Germinal center (tissue), 1 donor: ENCODE results near the gene CDH12.

Experiments
- DNase-seq: peaks from one replicate; pipeline ENCODE4 v3.0.0; 2012; ENCODE audit warnings: mixed read lengths, low spot score

The CDH12 gene

GRCh38 chr5:22764736-22765135 is 88.4 kb downstream of the CDH12 start:
- DNase-seq: no peak

- DNase-seq: no peak
Observed at GRCh38 chr5:22757776-22758175, 95.4 kb downstream of the CDH12 start.

GRCh38 chr5:22754155-22754554 is 99.0 kb downstream of the CDH12 start:
- DNase-seq: no peak

GRCh38 chr5:22751536-22751935 is 101.6 kb downstream of the CDH12 start:
- no peak for DNase-seq

- DNase-seq: no peak
Observed at GRCh38 chr5:22736443-22737003, 116.6 kb downstream of the CDH12 start.

GRCh38 chr5:22734907-22735306 is 118.2 kb downstream of the CDH12 start:
- no peak for DNase-seq

- no peak for DNase-seq
Observed at GRCh38 chr5:22728610-22729009, 124.5 kb downstream of the CDH12 start.

- DNase-seq: no peak
Observed at GRCh38 chr5:22722491-22722890, 130.7 kb downstream of the CDH12 start.

GRCh38 chr5:22722056-22722455 is 131.1 kb downstream of the CDH12 start:
- no peak for DNase-seq

- DNase-seq: no peak
Observed at GRCh38 chr5:22719842-22720241, 133.3 kb downstream of the CDH12 start.

- no peak for DNase-seq
Observed at GRCh38 chr5:22710660-22711059, 142.5 kb downstream of the CDH12 start.

GRCh38 chr5:22709743-22710142 is 143.4 kb downstream of the CDH12 start:
- DNase-seq: no peak

GRCh38 chr5:22708770-22709328 is 144.3 kb downstream of the CDH12 start:
- DNase-seq: no peak

- DNase-seq: no peak
Observed at GRCh38 chr5:22706901-22707300, 146.2 kb downstream of the CDH12 start.

GRCh38 chr5:22699319-22699718 is 153.8 kb downstream of the CDH12 start:
- no peak for DNase-seq

GRCh38 chr5:22693121-22693520 is 160.0 kb downstream of the CDH12 start:
- DNase-seq: no peak

- no peak for DNase-seq
Observed at GRCh38 chr5:22683050-22683449, 170.1 kb downstream of the CDH12 start.

- DNase-seq: no peak
Observed at GRCh38 chr5:22678886-22679285, 174.3 kb downstream of the CDH12 start.

GRCh38 chr5:22673131-22673530 is 180.0 kb downstream of the CDH12 start:
- no peak for DNase-seq

GRCh38 chr5:22669345-22669744 is 183.8 kb downstream of the CDH12 start:
- no peak for DNase-seq

GRCh38 chr5:22665801-22666200 is 187.3 kb downstream of the CDH12 start:
- DNase-seq: no peak

GRCh38 chr5:22663134-22663533 is 190.0 kb downstream of the CDH12 start:
- DNase-seq: no peak

GRCh38 chr5:22662391-22662790 is 190.8 kb downstream of the CDH12 start:
- DNase-seq: no peak

- no peak for DNase-seq
Observed at GRCh38 chr5:22651355-22651754, 201.8 kb downstream of the CDH12 start.
